ENCODE results near the gene SLC30A3. TPM values are rescaled to one million over a fixed set of nuclear protein-coding genes. Genes with fewer than 3 reads are reported as not detected.

Gene SLC30A3, protein sequence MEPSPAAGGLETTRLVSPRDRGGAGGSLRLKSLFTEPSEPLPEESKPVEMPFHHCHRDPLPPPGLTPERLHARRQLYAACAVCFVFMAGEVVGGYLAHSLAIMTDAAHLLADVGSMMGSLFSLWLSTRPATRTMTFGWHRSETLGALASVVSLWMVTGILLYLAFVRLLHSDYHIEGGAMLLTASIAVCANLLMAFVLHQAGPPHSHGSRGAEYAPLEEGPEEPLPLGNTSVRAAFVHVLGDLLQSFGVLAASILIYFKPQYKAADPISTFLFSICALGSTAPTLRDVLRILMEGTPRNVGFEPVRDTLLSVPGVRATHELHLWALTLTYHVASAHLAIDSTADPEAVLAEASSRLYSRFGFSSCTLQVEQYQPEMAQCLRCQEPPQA
- not detected for total RNA-seq (ENCODE audit: unreplicated experiment)
- long read RNA-seq: 0 reads

DNA sequence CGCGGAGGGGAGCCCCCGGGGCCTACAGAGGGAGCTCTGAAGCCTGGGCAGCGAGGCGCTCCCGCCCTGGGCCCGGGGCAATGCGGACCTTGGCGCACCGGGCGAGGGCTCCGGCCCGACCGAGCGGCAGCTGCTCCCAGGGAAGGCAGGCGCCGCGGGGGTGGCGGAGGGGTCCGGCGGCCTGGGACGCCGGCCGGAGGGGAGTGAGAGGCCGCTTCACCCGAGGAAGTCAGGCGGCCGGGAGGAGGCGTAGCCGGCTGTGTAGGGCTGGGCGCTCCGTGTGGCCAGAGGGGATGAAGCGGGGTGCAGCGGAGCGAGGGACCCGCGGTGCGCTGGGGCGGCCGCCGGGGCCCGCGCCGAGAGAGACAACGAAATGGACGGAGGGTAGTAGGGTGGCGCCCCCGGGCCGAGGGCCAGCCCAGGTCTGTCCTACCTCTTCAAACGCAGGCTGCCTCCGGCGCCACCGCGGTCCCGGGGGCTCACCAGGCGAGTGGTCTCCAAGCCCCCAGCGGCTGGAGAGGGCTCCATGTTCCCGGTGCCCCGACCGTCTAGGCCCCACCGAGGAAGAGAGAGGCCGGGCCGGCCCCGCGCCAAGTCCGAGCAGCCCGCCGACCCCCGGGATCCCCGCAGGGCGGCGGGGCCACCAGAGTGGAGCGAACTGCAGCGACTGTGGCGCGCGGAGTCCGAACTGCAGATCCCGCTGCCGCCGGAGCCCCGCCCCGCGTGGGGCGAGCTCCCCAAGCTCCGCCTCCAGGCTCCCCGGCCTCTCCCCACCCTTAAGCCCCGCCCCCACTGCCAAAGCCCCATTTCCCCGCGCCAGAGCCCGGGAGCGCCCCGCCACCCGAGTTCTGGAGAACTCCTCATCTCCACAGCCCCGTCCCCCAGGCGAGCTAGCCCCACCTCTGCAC is at the start of gene SLC30A3:
SLC30A3 (minus strand) TSS at position 669 of the 908 bp plus-strand sequence; CDS start at position 528, 141 bp downstream.
- peaks cover 8% of the 10 kb centered on the region for H3K36me3 Mint-ChIP-seq (ENCODE audit: low read depth, unreplicated experiment)
- H3K27ac Mint-ChIP-seq (ENCODE audit: unreplicated experiment): no peak within 1 kb of the TSS
- TF ChIP-seq, protein P1, sequence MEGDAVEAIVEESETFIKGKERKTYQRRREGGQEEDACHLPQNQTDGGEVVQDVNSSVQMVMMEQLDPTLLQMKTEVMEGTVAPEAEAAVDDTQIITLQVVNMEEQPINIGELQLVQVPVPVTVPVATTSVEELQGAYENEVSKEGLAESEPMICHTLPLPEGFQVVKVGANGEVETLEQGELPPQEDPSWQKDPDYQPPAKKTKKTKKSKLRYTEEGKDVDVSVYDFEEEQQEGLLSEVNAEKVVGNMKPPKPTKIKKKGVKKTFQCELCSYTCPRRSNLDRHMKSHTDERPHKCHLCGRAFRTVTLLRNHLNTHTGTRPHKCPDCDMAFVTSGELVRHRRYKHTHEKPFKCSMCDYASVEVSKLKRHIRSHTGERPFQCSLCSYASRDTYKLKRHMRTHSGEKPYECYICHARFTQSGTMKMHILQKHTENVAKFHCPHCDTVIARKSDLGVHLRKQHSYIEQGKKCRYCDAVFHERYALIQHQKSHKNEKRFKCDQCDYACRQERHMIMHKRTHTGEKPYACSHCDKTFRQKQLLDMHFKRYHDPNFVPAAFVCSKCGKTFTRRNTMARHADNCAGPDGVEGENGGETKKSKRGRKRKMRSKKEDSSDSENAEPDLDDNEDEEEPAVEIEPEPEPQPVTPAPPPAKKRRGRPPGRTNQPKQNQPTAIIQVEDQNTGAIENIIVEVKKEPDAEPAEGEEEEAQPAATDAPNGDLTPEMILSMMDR (IDR thresholded peaks at IDR 0.05; ENCODE audit: unreplicated experiment): no peak
- H3K9me3 Mint-ChIP-seq (ENCODE audit: unreplicated experiment): no peaks in the 10 kb centered on the region
- H3K4me1 Mint-ChIP-seq (ENCODE audit: unreplicated experiment): peaks cover 26% of the 10 kb centered on the region
- peaks cover 22% of the 10 kb centered on the region for H3K27me3 Mint-ChIP-seq (ENCODE audit: unreplicated experiment)
- H3K4me3 Mint-ChIP-seq (ENCODE audit: unreplicated experiment): peak within 1 kb of the TSS; percentile 84
- DNase-seq (ENCODE audit: low spot score): peak; percentile 33

GRCh38 chr2:27312152-27312551 is 49.3 kb upstream of the SLC30A3 start:
- Mint-ChIP-seq H3K36me3 (ENCODE audit: low read depth, unreplicated experiment) (peaks cover 16% of the 10 kb centered on the region), H3K4me3 (ENCODE audit: unreplicated experiment) (no peak overlapping the region), H3K27me3 (ENCODE audit: unreplicated experiment) (peaks cover 15% of the 10 kb centered on the region), H3K4me1 (ENCODE audit: unreplicated experiment) (peaks cover 10% of the 10 kb centered on the region), H3K9me3 (ENCODE audit: unreplicated experiment) (no peaks in the 10 kb centered on the region), H3K27ac (ENCODE audit: unreplicated experiment) (no peak overlapping the region)
- no peak for DNase-seq (ENCODE audit: low spot score)
- TF ChIP-seq, protein P1 (IDR thresholded peaks at IDR 0.05; ENCODE audit: unreplicated experiment): no peak

- H3K9me3 Mint-ChIP-seq (ENCODE audit: unreplicated experiment): no peaks in the 10 kb centered on the region
- TF ChIP-seq, protein P1 (IDR thresholded peaks at IDR 0.05; ENCODE audit: unreplicated experiment): no peak
- DNase-seq (ENCODE audit: low spot score): no peak
- no peak overlapping the region for H3K27ac Mint-ChIP-seq (ENCODE audit: unreplicated experiment)
- H3K4me1 Mint-ChIP-seq (ENCODE audit: unreplicated experiment): peaks cover 6% of the 10 kb centered on the region
- peak overlapping the region; percentile 37 for H3K4me3 Mint-ChIP-seq (ENCODE audit: unreplicated experiment)
- peaks cover 22% of the 10 kb centered on the region for H3K27me3 Mint-ChIP-seq (ENCODE audit: unreplicated experiment)
- H3K36me3 Mint-ChIP-seq (ENCODE audit: low read depth, unreplicated experiment): peaks cover 16% of the 10 kb centered on the region
Observed at GRCh38 chr2:27309651-27310050, 46.8 kb upstream of the SLC30A3 start.

DNA sequence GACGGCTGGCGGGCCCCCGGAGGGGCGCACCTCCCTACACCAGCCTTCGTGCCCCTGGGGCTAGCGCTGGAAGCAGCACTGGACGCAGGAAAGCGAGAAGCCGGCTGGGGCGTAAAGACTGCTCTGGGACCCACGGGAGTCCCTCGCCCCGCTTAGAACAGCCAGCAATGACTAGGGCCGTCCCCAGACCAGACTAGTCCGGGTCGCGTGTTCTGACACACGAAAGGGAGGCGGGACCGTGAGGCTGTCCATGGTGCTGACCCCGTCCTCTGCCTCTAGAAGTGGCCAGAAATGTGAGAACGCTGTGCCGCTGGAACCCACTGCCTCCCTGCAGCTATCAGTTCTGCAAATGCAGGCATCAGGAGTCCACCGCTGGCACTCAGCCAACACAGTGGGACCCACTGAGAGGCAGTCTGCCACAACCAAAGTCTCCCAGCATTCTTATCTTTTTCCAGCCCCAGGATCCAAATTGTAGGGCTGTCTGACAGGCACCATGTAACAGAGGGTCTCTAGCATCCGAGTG is 45.6 kb upstream of the SLC30A3 start, which contains the start of gene UCN:
UCN (minus strand) TSS at position 87 of the 523 bp plus-strand sequence. CDS start 550 bp downstream, outside the sequence.
- peak; percentile 77 for DNase-seq (ENCODE audit: low spot score)
- Mint-ChIP-seq H3K27me3 (ENCODE audit: unreplicated experiment) (peaks cover 25% of the 10 kb centered on the region), H3K4me1 (ENCODE audit: unreplicated experiment) (peaks cover 3% of the 10 kb centered on the region), H3K9me3 (ENCODE audit: unreplicated experiment) (no peaks in the 10 kb centered on the region), H3K4me3 (ENCODE audit: unreplicated experiment) (peak within 1 kb of the TSS; percentile 44), H3K36me3 (ENCODE audit: low read depth, unreplicated experiment) (peaks cover 16% of the 10 kb centered on the region), H3K27ac (ENCODE audit: unreplicated experiment) (no peak within 1 kb of the TSS)
- TF ChIP-seq, protein P1 (IDR thresholded peaks at IDR 0.05; ENCODE audit: unreplicated experiment): no peak
